Stimulated activated CD4-positive, alpha-beta T cell treated with anti-CD3 and anti-CD28 coated beads, Interleukin-4, amount 100 ng/mL, for 4 hours (primary cell): ENCODE measurements around the gene SLC17A7.
"Not testable (repeated sequence)": the region's sequence is repeated elsewhere in the genome, so short reads cannot be mapped to it uniquely, and the experiment has no call there.

Experiments used
- DNase-seq, 2 experiments: peaks; one replicate each; pipeline ENCODE4 v3.0.0-alpha.2; 2020

SLC17A7 gene

DNA sequence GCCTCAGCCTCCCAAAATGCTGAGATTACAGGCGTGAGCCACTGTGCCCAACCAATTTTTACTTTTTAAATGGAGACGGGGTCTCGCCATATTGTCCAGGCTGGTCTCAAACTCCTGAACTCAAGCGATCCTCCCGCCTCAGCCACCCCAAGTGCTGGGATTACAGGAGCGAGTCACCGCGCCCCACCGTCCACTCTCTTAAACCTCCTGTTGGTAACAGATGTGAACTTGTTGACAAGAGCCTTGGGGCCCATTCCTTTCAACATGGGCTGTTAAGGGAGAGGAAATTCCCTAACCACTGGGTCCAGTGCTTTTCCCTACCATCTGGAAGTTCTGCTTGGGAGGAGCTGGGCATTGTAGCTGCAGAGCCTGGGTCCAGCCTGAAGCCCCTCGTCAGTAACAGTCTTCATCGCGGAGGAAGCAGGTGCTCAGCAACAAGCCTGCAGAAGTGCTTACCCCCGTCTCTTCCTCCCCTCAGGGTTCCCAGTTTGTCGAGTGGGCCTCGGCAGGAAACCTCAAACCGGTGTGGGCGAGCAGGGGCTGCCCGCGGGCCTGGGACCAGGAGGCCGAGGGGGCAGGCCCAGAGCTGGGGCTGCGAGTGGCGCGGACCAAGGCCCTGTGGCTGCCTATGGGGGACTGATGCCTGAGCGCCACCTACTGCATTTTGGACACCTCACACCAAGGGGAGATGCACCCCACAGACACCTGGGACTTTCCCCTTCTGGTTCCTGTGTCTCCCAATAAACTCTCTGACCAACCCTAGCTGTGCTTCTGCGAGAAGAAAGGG is 28.7 kb upstream of the SLC17A7 start:
- DNase-seq = peak; percentile 66 to 68

DNA sequence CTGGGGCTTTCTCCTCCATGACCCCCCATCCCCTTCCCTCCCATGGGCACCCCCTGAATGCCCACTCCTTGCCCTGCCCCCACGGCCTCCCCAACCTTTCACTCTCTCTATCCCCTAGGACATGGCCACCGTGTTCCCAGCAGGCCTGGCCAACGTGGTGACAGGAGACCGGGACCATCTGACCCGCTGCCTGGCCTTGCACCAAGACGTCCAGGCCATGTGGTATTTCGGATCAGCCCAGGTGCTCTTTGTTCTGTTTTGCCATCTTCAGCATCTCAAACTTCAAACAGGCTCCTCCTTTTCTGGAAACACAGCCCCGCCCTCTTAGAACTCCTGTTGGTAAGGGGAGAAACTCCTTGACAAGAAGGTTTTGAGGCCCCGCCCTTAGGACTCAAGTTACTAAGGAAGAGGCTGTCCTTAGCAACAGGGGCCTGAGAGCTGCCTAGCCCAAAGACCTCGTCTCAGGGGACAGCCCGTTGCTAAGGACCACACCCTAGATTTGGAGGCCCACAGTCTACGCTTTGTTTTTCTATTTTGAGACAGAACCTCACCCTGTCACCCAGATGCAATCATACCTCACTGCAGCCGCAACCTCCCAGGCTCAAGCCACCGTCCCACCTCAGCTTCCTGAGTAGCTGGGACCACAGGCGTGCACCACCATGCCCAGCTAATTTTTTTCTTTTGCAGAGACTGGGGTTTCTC is 27.6 kb upstream of the SLC17A7 start:
- DNase-seq = peak in 1 of 2 experiments; percentile 74

DNA sequence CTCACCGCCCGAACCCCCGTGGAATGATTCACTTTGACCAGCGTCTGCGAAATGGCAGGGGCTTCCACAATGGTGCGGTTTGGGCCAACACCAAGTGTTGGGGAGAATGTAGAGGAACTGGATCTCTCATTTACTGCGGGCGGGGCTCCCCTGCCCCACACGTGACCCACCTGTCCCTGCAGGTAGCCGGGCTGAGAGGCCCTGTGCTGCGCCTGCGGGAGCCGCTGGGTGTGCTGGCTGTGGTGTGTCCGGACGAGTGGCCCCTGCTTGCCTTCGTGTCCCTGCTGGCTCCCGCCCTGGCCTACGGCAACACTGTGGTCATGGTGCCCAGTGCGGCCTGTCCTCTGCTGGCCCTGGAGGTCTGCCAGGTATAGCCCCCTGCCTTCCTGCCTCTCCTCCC is 26.9 kb upstream of the SLC17A7 start:
- no peak for DNase-seq

DNA sequence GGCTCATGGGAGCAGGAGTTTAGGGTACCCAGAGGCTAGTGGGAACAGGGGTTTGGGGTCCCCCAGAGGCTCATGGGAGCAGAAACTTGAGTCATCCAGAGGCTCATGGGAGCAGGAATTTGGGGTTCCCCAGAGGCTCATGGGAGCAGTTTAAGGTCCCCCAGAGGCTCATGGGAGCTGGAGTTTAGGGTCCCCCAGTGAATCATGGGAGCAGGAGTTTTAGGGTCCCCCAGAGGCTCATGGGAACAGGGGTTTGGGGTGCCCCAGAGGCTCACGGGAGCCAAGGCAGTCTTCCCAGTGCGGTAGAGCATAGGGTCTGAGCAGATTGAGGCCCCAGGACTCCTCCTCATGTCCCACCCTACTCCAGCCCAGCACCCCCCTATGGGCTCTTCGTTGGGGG is 24.0 kb upstream of the SLC17A7 start:
- DNase-seq = no peak

DNA sequence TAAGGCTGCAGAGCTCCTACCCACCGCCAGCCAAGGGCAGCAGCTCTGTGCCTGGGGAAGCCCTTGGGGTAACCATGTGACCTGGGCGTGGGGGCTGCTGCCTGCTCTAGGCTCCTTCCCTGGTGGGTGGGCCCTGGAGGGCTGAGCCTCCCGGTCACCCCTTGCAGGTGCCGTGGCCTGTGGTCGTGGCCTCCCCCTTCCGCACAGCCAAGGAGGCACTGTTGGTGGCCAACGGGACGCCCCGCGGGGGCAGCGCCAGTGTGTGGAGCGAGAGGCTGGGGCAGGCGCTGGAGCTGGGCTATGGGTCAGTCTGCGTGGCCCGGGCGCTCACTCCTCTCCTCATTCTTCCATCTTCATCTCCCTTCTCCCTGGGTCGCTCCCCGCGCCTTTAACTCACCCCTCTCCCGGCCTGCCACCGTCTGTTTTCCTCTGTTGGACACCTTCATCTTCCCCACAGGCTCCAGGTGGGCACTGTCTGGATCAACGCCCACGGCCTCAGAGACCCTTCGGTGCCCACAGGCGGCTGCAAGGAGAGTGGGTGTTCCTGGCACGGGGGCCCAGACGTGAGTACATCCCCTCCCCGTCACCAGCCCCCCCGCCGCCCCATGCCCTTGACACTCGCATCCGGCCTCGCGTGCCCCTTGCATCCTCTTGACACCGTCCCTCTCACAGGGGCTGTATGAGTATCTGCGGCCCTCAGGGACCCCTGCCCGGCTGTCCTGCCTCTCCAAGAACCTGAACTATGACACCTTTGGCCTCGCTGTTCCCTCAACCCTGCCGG is 22.8 kb upstream of the SLC17A7 start:
- DNase-seq = no peak

DNA sequence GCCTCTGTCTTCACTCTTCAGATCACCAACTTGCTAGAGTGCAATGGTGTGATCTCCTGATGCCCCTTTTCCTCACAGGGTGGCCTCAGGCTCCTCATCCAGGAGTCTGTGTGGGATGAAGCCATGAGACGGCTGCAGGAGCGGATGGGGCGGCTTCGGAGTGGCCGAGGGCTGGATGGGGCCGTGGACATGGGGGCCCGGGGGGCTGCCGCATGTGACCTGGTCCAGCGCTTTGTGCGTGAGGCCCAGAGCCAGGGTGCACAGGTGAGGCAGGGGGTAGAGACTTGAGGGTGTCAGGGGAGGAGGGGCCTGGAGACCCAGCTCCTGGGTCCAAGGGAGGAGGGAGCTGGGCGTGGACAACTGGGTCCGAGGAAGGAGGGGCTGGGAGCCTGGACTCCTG is 21.2 kb upstream of the SLC17A7 start:
- no peak for DNase-seq

DNA sequence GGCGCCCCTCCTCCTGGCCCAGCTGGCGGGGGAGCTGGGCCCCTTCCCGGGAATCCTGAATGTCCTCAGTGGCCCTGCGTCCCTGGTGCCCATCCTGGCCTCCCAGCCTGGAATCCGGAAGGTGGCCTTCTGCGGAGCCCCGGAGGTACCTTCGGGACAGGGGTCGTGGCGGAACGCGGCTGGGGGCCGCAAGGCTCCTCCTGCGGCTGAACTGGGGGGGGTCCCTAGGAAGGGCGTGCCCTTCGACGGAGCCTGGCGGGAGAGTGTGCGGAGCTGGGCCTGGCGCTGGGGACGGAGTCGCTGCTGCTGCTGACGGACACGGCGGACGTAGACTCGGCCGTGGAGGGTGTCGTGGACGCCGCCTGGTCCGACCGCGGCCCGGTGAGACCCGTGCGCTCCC is 20.3 kb upstream of the SLC17A7 start:
- DNase-seq = no peak

DNA sequence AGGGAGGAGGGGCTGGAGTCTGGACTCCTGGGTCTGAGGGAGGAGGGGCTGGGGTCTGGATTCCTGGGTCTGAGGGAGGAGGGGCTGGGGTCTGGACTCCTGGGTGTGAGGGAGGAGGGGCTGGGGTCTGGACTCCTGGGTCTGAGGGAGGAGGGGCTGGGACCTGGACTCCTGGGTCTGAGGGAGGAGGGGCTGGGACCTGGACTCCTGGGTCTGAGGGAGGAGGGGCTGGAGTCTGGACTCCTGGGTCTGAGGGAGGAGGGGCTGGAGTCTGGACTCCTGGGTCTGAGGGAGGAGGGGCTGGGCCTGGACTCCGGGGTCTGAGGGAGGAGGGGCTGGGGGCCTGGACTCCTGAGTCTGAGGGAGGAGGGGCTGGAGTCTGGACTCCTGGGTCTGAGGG is 19.8 kb upstream of the SLC17A7 start:
- not testable (repeated sequence) for DNase-seq

DNA sequence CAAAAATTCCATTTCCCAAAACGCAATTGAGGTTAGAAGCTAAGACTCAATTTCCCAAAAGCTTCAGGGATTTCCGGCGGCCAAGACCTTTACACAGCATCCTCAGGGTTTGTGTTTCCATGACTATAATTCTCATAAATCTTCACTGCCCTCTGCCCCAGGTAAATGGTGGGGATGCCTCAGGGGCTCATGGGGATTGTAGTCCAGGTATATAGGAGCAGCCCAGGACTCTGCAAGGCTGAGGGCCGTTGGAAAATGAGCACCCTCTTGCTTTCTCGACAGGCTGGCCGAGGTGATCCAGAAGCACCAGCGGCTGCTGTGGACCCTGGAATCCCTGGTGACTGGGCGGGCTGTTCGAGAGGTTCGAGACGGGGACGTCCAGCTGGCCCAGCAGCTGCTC is 18.1 kb upstream of the SLC17A7 start:
- DNase-seq = no peak

DNA sequence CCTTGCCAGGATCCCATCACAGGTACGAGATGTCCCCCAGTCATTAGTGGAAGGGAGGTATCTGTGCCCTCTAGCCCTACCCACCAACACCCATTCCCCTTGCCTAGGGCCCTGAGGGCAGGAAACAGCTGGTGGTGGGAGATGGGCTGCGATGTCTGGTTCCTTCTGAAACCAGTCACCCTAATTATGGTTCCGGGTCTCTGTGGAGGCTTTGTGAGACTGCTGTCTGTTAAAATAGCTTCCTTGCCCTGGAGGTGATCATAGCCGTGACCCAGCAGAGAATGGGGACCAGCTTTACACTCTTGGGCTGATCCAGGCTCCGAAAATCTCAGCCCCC is 17.2 kb upstream of the SLC17A7 start:
- no peak for DNase-seq

DNA sequence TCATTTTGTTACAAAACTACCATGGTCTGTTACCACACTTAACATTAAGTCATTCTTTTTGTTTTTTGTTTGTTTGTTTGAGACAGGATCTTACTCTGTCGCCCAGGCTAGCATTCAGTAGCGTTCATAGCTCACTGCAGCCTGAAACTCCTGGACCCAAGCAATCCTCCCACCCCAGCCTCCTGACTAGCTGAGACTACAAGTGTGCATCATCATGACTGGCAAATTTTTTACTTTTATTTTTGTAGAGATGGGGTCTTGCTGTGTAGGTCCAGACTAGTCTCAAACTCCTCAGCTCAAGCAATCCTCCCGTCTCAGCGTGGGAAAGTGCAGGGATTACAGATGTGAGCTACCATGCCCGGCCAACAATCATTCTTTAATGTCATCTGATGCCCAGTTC is 15.0 kb upstream of the SLC17A7 start:
- DNase-seq = no peak

DNA sequence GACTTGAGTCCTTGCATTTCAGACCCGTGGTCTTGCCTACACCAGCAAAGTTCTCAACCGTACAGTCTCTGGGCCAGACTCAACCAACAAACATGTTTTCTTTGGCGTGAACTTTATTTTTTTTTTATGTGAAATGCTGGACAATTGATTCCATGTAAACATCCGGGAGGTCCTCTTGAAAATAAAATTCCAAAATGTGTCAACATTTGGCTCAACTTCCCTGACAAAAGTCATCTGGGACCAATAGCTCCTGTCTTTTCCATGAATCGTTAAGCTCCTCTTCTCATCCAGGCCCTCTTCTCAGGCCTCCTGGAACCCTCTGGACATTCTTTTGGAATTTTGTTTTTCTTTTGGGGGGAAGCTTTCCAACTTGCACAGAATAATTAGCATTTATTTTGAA is 14.4 kb upstream of the SLC17A7 start:
- DNase-seq = no peak

DNA sequence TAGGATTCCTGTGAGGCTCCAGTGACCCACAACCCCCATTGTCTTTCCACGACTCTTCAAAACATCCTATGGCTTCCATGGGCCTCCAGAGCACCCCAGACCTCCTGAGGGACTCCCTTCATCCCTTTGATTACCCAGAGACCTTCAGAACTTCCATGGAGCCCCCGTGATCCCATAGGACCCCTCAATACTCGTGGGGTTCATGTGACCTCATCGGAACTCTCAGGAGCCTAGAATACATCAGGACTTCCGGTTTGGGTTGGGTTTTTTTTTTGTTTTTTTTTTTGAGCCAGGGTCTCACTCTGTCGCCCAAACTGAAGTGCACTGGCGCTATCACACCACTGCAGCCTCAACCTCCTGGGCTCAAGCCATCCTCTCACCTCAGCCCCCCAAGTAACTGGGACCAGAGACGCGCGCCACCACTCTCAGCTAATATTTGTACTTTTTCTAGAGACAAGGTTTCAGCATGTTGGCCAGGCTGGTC is 12.5 kb upstream of the SLC17A7 start:
- DNase-seq = no peak

DNA sequence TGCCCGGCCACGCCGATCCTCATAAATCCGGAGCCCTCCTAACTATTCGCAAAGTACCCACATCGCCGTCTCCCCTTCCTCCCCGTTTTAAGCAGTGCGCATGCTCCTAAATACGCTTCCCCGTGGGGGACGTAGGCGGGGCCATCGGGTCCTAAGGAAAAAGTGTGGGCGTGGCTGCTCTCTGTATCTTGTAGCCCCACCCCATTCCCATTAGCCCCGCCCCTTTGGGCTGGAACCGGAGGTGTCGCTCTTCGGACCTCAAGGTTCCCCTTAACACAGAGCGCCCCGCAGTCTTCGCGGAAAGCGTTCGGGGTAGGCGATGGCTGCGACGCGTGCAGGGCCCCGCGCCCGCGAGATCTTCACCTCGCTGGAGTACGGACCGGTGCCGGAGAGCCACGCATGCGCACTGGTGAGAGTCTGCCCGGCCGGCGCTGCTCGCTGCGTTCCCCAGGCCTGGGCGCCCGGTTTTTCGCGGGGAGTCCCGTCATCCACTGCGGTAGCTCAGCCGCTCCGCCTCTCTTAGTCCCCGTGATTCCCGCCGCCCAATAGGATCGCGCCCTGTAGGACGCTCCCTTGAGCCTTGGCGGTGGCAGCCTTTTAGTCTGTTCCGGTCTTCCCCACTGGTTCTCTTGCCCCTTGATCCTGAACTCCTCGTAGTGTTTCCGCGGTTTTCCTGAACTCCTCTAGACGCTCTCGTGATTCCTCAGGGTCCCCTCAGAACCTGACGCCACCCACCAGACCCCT is 11.9 kb upstream of the SLC17A7 start, which contains the start of gene ALDH16A1:
TSS of gene ALDH16A1 (plus strand) at position 213 of the 744 bp plus-strand sequence. CDS start at position 320, 107 bp downstream.
- DNase-seq = peak; percentile 96 to 97

DNA sequence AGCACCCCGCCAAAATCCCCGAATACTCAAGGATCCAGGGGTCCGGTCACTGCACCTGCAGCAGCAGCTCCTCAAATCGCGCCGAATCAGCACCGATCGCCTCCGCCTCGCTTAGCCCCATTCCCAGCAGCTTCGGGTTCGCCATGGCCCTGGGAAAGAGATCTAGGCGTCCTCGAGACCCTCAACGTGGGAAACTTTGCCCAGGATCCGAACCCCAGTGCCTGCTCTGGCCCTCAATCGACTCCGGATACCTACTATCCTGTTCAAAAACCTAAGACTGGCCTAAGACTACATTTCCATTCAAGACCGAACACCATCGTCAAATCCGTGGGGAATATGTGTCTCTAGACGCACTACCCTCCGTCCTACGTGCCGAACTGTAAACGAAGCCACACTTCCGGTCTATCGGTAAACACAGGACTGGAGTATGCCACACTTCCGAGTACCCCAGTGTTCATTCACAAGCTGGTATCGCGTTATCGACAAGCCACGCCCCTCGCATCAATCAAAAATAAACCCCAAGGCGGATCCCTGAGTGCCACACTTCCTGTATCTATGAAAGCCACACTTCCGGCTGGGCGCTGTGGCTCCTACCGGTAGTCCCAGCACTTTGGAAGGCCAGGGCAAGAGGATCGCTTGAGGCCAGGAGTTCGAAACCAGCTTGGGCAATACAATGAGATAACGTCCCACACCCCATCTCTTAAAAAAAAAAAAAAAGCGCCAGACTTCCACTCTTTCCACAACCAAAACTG is 10.3 kb upstream of the SLC17A7 start, which contains the start of gene PIH1D1:
TSS of gene PIH1D1 (minus strand) at position 385 of the 752 bp plus-strand sequence. CDS start at position 145, 240 bp downstream.
- peak; percentile 85 to 95 for DNase-seq

DNA sequence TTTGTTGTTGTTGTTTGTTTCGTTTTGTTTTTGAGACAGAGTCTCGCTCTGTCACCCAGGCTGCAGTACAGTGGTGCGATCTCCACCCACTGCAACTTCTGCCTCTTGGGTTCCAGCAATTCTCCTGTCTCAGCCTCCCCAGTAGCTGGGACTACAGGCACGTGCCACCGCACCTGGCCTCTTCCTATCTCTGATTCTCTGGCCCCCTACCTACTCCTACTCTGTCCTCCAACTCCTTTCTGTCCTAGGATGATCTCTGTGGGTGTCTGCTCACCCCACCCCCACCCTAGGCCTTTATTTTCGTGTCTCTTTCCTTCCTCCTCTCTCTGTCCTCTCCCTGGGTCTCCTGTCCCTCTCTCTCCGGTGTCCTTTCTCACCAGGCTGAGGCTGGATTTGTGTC is 9.1 kb upstream of the SLC17A7 start:
- no peak for DNase-seq

DNA sequence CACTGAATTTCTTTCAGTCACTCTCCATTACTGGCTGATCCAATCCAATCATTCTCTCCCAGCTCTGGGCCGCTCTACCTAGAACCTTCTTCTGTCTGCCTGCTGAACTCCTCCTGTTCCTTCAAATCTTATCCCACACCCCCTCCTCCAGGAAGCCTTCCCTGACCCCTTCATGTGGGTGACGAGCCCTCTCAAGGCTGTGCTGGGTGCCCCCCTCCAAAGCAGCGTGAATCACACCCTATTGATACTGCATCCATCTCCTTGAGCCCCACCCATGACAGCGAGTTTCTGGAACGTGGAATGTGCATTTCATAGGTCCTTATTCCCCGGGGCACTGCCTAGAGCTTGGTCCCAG is 7.1 kb upstream of the SLC17A7 start:
- no peak for DNase-seq

DNA sequence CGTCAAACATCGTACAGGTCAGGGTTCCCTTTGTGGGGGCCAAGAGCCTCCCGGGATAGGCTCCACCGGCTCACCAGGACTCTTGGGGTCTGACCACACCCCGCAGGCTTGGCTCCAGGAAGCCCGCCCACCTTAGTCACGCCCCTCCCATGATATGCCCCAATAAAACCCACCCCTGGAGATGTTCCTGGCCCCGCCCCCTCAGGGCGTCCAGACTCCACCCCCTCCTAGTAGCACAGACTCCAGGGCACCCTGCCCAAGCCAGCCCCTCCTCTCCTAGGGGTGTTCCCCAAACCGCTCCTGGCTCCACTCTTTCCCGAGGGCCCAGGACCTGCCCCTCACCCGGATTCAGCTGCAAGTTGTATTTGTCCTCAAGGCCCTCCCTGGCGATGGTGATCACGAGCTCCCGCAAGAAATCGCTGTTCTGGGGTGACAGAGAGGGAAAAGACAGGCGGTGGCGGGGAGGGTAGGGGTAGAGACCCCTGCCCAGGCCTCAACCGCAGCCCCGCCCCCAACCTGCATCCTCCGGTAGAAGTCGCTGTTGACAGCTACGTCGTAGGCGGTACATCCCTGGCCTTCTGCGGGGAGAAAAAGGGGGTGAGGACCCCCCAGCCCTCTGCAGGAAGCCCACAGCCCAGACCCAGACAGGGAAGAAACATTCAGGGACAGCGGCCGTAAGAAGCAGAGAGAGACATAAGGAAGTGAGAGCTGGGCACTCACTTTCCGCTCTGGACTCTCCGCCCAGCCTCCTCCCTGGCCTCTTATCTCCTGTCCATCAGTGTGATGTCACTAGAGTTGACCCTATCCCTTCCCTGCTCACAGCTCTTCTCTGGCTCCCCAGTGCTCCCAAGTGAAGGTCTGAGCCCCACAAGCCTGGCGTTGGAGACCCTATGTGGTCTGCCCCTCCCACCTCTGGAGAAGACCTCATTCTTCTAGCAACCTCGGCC is 6.4 kb upstream of the SLC17A7 start:
- no peak for DNase-seq

DNA sequence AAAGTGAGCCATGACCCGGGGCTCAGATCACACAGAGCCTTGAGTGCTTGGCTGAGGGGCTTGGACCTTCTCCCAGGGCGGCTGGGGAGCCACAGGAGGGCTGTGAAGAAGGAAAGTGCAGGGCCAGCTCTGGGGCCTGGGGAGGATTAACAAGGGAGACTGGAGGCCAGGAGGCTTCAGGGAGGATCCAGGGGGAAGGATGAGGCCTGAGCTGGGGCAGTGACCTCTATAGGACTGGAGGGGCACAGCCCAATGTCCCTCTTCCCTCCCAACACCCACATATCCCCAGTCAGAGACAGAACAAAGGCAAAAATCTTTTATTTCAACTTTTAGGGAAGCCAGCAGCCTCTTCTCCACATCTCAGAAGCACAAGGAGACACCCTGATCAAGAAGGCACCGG is 4.7 kb upstream of the SLC17A7 start:
- no peak for DNase-seq

DNA sequence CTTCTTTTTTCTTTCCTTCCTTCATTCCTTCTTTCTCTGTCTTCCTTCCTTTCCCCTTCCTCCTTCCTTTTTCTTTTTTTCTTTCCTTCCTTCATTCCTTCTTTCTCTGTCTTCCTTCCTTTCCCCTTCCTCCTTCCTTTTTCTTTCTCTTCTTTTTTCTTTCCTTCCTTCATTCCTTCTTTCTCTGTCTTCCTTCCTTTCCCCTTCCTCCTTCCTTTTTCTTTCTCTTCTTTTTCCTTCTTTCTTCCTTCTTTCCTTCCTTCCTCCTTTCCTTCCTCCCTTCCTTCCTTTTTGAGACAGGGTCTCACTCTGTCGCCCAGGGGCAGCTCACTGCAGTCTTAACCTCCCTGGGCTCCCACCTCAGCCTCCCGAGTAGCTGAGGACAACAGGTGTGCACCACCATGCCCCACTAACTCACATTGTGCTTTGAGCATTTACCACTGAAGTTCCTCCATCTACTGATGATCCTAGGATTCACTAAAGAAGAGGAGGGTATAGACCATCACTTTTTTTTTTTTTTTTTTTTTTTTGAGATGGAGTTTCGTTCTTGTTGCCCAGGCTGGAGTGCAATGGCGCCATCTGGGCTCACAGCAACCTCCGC is 2.9 kb upstream of the SLC17A7 start:
- not testable (repeated sequence) for DNase-seq
